ENCODE results near the gene ERRFI1.
"Not testable (repeated sequence)": the region's sequence is repeated elsewhere in the genome, so short reads cannot be mapped to it uniquely, and the experiment has no call there.

The ERRFI1 gene

GRCh38 chr1:7970246-7970645 lies 55.9 kb downstream of the ERRFI1 start:
- DNase-seq (ENCODE audit: low read depth): no peak

DNA sequence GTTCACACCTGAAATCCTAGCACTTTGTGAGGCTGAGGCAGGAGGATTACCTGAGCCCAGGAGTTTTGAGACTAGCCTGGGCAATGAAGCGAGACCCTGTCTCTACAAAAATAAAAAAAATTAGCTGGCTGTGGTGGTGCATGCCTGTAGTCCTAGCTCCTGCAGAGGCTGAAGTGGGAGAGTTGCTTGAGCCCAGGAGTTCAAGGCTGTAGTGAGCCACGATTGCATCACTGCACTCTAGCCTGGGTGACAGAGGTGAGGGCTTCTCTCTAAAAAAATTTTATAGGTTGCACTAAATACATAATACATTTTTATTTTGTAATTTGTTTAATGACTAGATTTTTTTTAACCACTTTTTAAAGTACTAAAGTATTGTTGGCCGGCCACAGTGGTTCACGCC lies 58.5 kb downstream of the ERRFI1 start:
- no peak for DNase-seq (ENCODE audit: low read depth)

DNA sequence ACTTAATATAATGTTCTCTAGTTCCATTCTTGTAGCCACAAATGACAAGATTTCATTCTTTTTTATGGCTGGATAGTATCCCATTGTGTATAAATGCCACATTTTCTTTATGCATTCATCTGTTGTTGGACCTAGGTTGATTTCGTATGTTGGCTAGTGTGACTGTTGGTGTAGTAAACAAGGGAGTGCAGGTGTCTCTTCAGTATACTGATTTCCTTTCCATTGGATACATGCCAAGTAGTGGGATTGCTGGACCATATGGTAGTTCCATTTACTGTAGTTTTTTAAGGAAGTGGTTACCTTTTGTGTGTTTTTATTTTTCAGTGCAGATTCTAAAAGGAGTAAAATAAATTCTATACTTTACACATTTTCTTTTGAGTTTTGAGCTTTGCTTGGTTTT lies 58.9 kb downstream of the ERRFI1 start:
- no peak for DNase-seq (ENCODE audit: low read depth)

DNA sequence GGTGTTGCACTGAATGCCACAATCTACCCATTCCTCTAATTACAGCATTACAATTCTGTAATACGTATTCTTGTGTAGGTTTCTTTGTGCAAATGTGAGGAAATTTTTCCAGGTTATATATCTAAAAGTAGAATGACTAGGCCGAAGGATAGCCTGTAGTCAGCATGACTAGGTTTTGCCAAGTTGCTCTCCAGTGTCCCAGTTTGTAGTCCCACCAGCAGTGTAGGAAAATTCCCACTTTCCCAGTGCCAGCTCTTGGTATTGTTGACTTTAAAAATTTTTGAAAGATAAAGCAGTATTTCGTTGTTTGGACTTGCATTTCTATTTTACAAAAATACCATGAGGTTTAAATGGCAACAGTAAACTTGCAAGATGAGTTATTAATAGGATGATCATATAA lies 61.6 kb downstream of the ERRFI1 start:
- DNase-seq (ENCODE audit: low read depth): no peak

DNA sequence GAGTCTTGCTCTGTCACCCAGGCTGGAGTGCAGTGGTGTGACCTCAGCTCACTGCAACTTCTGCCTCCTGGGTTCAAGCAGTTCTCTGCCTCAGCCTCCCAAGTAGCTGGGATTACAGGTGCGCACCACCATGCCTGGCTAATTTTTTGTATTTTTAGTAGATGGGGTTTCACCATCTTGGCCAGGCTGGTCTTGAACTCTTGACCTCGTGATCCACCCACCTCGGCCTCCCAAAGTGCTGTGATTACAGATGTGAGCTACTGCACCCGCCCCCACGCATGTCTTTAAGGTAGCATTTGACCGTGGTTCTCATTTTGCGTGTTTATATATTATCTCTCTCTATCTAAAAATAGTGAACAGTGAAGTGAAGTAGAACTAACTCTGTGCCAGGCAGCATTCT lies 62.3 kb downstream of the ERRFI1 start:
- not testable (repeated sequence) for DNase-seq (ENCODE audit: low read depth)

- not testable (repeated sequence) for DNase-seq (ENCODE audit: low read depth)
Observed at GRCh38 chr1:7963378-7963730, 62.8 kb downstream of the ERRFI1 start.

DNA sequence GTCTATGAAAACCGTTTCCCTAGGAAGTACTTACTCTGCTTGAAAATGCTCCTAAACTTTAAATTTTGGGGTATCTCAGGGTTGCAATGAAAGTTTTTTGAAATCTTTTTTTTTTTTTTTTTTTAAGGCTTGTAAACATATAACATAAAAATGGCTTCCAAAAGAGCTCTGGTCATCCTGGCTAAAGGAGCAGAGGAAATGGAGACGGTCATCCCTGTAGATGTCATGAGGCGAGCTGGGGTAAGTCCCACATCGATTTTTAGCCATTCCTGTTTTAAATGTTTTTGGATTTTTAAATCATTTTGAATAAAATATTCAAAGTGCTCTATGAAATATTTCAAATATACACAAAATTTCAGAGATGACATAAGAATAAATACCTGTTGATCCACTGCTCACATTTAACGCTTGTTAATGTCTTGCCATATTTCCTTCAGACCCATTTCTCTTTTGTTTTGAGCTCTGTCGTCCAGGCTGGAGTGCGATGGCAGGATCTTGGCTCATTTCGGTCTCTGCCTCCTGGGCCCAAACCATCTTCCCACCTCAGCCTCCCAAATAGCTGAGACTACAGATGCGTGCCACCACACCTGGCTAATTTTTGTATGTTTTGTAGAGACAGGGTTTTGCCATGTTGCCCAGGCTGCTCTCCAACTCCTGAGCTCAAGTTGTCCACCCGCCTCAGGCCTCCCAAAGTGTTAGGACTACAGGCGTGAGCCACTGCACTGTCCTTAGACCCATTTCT lies 63.3 kb downstream of the ERRFI1 start:
- no peak for DNase-seq (ENCODE audit: low read depth)

DNA sequence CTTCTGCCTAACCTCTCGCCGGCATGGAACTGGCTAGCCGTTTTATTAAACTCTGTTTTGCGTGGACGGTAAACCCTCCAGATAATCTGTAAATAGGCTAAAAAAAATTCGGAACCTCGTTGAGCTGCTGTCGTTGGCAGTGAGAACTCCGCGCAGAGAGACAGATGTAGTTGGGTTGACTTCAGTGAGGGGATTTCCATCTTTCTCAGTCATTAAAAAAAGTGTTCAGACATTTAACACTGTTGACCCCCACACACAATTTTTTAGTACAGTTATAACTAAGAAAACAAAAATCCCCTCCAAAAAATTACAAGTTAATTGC lies 64.1 kb downstream of the ERRFI1 start:
- DNase-seq (ENCODE audit: low read depth): no peak
